Bronchial epithelial cell (primary cell): ENCODE data around the gene ACOX3. TPM values are rescaled to one million over a fixed set of nuclear protein-coding genes. Genes with fewer than 3 reads are reported as not detected.

ENCODE experiments used
- DNase-seq: peaks from one replicate; pipeline ENCODE4 v3.0.0-alpha.2; 2010; ENCODE audit warnings: low read depth
- FAIRE-seq: peaks from 2 replicates; lab custom pipeline; 2011; peaks lifted over from hg19 to GRCh38; lab: Jason Lieb, UNC
- H3K27me3 ChIP-seq: 2 replicates; pipeline ENCODE4 v1.5.1; 2011; ENCODE audit warnings: low read length; ENCODE audit not compliant: control insufficient read depth, insufficient read depth
- H3K36me3 ChIP-seq: 2 replicates; pipeline ENCODE4 v1.5.1; 2011; ENCODE audit warnings: low read length; ENCODE audit not compliant: control insufficient read depth, insufficient read depth
- H3K4me3 ChIP-seq: 2 replicates; pipeline ENCODE4 v1.5.1; 2011; ENCODE audit warnings: mild to moderate bottlenecking, low read depth, low read length, control low read depth
- CTCF ChIP-seq: IDR thresholded peaks from 2 replicates; pipeline ENCODE4 v1.5.1; 2011; ENCODE audit warnings: mild to moderate bottlenecking, moderate library complexity, low read length, control low read depth, inconsistent platforms; ENCODE audit not compliant: insufficient read depth, severe bottlenecking
- total RNA-seq: library from RNA; depleted of rRNA; stranded (reverse); fragments of >200 nt; gene quantifications from 2 replicates; pipeline ENCODE4 v1.2.1, GENCODE V29; 2014

ACOX3 gene
- total RNA-seq, 1 donor from 2014 or later = 12.4 TPM

GRCh38 chr4:8326206-8326605, 114.3 kb downstream of the ACOX3 start:
- Histone ChIP-seq H3K4me3 (no peak overlapping the region), H3K36me3 (no peaks in the 10 kb centered on the region), H3K27me3 (peaks cover 2% of the 10 kb centered on the region)
- TF ChIP-seq CTCF = no peak
- FAIRE-seq (no peak), DNase-seq (no peak)

GRCh38 chr4:8325291-8325973, 115.1 kb downstream of the ACOX3 start:
- H3K36me3 ChIP-seq = no peaks in the 10 kb centered on the region
- DNase-seq (peak; percentile 37), FAIRE-seq (peak; percentile 97)
- TF ChIP-seq CTCF = no peak
- H3K4me3 ChIP-seq = no peak overlapping the region
- H3K27me3 ChIP-seq = no peaks in the 10 kb centered on the region

DNA sequence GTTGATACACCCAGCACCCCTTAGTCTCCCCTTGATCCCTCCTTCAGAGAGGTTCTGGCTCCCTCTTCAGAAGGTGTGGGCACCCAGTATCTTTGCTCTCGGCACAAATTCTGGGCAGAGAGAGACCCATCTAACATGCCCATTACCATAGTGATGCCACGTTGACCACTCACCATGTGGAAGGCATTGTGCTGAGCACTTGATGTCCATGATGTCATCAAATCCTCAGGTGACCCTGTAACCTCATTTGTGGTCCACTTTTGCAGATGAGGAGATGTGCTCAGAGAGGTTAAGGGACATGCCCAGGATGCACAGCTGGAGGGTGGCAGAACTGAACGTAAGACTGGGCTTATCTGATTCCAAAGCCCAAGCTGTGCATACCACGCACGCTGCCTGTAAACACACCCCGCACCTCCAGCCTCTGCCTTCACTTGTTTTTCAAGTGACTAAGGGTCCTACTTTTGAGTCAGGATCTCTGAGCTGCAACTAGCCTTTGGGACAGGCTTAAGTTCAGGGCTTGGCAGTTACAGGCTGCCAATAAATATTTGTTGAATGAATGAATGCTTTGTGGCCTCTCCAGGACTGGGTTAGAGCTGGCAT, 115.8 kb downstream of the ACOX3 start:
- Histone ChIP-seq H3K36me3 (no peaks in the 10 kb centered on the region), H3K4me3 (no peak overlapping the region), H3K27me3 (no peaks in the 10 kb centered on the region)
- DNase-seq = peak; percentile 79
- peak; percentile 13 for FAIRE-seq
- TF ChIP-seq CTCF = no peak

GRCh38 chr4:8323947-8324555, 116.5 kb downstream of the ACOX3 start:
- FAIRE-seq = no peak
- TF ChIP-seq CTCF = no peak
- H3K27me3 ChIP-seq = no peaks in the 10 kb centered on the region
- no peak overlapping the region for H3K4me3 ChIP-seq
- peak; percentile 90 for DNase-seq
- no peaks in the 10 kb centered on the region for H3K36me3 ChIP-seq

DNA sequence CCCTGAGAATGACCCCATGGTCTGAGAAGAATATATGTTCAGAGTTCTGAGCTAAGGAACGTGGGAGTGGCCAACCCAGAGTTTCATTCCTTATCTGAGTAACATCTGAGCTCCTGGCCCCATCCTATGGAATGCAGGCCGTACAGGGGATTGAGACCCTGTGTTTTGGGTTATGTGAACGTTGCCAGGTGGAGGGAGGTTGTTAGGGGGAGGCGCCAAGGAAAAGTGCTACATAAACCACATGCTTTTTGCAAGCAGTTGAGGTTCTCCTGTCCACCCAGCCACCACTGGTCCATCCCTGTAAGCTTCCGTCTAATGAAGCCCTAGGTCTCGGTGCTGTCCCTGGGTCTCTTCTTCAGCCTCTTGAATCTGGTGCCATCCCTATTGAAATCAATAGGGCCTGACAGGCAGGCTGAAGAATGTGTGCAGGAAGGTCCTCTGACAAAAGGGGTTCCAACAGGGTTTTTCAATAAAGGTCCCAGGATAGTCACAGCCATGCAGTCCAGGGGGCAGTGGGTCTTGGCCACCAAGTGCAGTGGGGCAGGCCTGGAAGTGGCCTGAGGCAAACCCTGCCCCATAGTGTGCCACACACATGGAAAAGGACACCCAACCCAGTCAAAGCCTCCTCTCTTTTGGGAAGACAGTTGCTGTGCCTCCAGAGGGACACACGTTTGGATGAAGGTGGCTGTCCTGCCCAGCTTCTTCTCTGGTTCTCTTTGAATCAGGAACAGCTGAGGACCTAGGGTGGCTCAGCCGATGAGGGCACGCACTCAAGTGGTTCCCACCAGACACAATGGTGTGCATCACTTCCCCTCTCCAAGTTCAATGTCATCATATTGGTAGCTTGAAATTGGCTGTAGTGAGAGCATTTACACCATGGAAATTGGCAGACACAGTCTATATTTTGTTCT, 117.5 kb downstream of the ACOX3 start:
- TF ChIP-seq CTCF = no peak
- DNase-seq (no peak), FAIRE-seq (no peak)
- Histone ChIP-seq H3K36me3 (no peaks in the 10 kb centered on the region), H3K27me3 (no peaks in the 10 kb centered on the region), H3K4me3 (no peak overlapping the region)
